SK-N-SH treated with all-trans-retinoic acid at 6 μM for 48 hours (cell line): ENCODE results near the gene MOV10L1.

Experiments
- ARNTL ChIP-seq: fragments of 450-650 bp; formaldehyde crosslinking; IDR thresholded peaks from 2 replicates; pipeline ENCODE4 v1.5.0; 2020; ENCODE audit warnings: low read depth, mild to moderate bottlenecking, moderate library complexity, borderline replicate concordance
- BACH2 ChIP-seq: fragments of 250-450 bp; sonication (Bioruptor Pico); IDR thresholded peaks from 2 replicates; pipeline ENCODE4 v1.9.0; 2021; ENCODE audit warnings: mild to moderate bottlenecking, borderline replicate concordance
- ESRRG ChIP-seq: fragments of 250-450 bp; sonication (Bioruptor Pico); IDR thresholded peaks from 2 replicates; pipeline ENCODE4 v1.6.1; 2021; ENCODE audit warnings: mild to moderate bottlenecking
- GLIS3 ChIP-seq: fragments of 250-450 bp; sonication (Bioruptor Pico); IDR thresholded peaks from 2 replicates; pipeline ENCODE4 v1.5.0; 2020; ENCODE audit warnings: mild to moderate bottlenecking, moderate library complexity
- OSR1 ChIP-seq: fragments of 250-450 bp; sonication (Bioruptor Pico); IDR thresholded peaks from 2 replicates; pipeline ENCODE4 v1.8.0; 2022; ENCODE audit warnings: moderate library complexity, mild to moderate bottlenecking, inconsistent platforms
- POU6F1 ChIP-seq: fragments of 250-450 bp; sonication (Bioruptor Pico); IDR thresholded peaks from 2 replicates; pipeline ENCODE4 v1.8.0; 2021; ENCODE audit warnings: low read depth, mild to moderate bottlenecking, moderate library complexity, borderline replicate concordance
- TSHZ2 ChIP-seq: fragments of 250-450 bp; sonication (Bioruptor Pico); IDR thresholded peaks from 2 replicates; pipeline ENCODE4 v1.5.0; 2020; ENCODE audit warnings: mild to moderate bottlenecking, moderate library complexity
- ZFP30 ChIP-seq: fragments of 450-650 bp; formaldehyde crosslinking; IDR thresholded peaks from 2 replicates; pipeline ENCODE4 v1.5.0; 2022; ENCODE audit warnings: mild to moderate bottlenecking, moderate library complexity
- ZNF70 ChIP-seq: fragments of 450-650 bp; formaldehyde crosslinking; IDR thresholded peaks from 2 replicates; pipeline ENCODE4 v1.5.0; 2020; ENCODE audit warnings: mild to moderate bottlenecking, moderate library complexity
- ZNF8 ChIP-seq: fragments of 450-650 bp; formaldehyde crosslinking; IDR thresholded peaks from 2 replicates; pipeline ENCODE4 v1.5.0; 2020; ENCODE audit warnings: mild to moderate bottlenecking, moderate library complexity
- TF ChIP-seq, protein P1 (sequence below): fragments of 250-450 bp; sonication (Bioruptor Pico); IDR thresholded peaks from 2 replicates; pipeline ENCODE4 v1.5.1; 2021; ENCODE audit warnings: mild to moderate bottlenecking, moderate library complexity
- TF ChIP-seq, protein P2 (sequence below): fragments of 250-450 bp; sonication (Bioruptor Pico); IDR thresholded peaks from 2 replicates; pipeline ENCODE4 v1.5.1; 2020; ENCODE audit warnings: low read depth, mild to moderate bottlenecking, moderate library complexity
- TF ChIP-seq, protein P3 (sequence below): fragments of 250-450 bp; sonication (Bioruptor Pico); IDR thresholded peaks from 2 replicates; pipeline ENCODE4 v1.8.0; 2020; ENCODE audit warnings: mild to moderate bottlenecking, moderate library complexity, borderline replicate concordance

DNA sequence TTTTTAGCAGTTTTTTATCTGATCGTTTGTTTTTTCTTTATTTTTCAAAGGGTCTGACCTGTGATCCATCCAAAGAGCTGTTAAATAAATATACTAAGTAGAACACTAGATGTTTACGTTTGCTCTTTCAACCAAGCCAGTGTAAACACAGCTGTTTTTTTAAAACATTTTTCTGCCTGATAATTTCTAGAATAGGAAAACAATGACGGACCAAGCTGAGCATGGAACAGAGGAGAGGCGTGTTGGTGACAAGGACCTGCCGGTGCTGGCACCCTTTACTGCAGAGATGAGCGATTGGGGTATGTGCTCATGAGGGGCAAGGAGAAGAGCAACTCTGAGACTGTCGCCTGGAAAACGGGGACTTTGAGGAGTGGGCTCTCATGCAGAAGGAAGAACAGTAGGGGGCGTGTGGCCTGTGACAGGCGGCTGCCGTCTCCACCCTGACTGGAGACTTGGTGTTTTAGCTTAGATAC lies 52.1 kb downstream of the MOV10L1 start:
- TF ChIP-seq TSHZ2 (no peak), ARNTL (CRISPR knock-in tag) (no peak), POU6F1 (CRISPR knock-in tag) (no peak), ESRRG (CRISPR knock-in tag) (no peak), GLIS3 (CRISPR knock-in tag) (no peak), OSR1 (CRISPR knock-in tag) (no peak), ZNF70 (CRISPR knock-in tag) (no peak), ZFP30 (CRISPR knock-in tag) (no peak), ZNF8 (CRISPR knock-in tag) (no peak), BACH2 (CRISPR knock-in tag) (no peak)
- TF ChIP-seq, protein P1, sequence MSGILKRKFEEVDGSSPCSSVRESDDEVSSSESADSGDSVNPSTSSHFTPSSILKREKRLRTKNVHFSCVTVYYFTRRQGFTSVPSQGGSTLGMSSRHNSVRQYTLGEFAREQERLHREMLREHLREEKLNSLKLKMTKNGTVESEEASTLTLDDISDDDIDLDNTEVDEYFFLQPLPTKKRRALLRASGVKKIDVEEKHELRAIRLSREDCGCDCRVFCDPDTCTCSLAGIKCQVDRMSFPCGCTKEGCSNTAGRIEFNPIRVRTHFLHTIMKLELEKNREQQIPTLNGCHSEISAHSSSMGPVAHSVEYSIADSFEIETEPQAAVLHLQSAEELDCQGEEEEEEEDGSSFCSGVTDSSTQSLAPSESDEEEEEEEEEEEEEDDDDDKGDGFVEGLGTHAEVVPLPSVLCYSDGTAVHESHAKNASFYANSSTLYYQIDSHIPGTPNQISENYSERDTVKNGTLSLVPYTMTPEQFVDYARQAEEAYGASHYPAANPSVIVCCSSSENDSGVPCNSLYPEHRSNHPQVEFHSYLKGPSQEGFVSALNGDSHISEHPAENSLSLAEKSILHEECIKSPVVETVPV (CRISPR knock-in tag): no peak
- TF ChIP-seq, protein P2, sequence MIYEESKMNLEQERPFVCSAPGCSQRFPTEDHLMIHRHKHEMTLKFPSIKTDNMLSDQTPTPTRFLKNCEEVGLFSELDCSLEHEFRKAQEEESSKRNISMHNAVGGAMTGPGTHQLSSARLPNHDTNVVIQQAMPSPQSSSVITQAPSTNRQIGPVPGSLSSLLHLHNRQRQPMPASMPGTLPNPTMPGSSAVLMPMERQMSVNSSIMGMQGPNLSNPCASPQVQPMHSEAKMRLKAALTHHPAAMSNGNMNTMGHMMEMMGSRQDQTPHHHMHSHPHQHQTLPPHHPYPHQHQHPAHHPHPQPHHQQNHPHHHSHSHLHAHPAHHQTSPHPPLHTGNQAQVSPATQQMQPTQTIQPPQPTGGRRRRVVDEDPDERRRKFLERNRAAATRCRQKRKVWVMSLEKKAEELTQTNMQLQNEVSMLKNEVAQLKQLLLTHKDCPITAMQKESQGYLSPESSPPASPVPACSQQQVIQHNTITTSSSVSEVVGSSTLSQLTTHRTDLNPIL (CRISPR knock-in tag): no peak
- TF ChIP-seq, protein P3, sequence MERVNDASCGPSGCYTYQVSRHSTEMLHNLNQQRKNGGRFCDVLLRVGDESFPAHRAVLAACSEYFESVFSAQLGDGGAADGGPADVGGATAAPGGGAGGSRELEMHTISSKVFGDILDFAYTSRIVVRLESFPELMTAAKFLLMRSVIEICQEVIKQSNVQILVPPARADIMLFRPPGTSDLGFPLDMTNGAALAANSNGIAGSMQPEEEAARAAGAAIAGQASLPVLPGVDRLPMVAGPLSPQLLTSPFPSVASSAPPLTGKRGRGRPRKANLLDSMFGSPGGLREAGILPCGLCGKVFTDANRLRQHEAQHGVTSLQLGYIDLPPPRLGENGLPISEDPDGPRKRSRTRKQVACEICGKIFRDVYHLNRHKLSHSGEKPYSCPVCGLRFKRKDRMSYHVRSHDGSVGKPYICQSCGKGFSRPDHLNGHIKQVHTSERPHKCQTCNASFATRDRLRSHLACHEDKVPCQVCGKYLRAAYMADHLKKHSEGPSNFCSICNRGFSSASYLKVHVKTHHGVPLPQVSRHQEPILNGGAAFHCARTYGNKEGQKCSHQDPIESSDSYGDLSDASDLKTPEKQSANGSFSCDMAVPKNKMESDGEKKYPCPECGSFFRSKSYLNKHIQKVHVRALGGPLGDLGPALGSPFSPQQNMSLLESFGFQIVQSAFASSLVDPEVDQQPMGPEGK (CRISPR knock-in tag): no peak
